ENCODE measurements around the gene ASTL. TPM values are rescaled to one million over a fixed set of nuclear protein-coding genes. Genes with fewer than 3 reads are reported as not detected.
"Not testable (repeated sequence)": the region's sequence is repeated elsewhere in the genome, so short reads cannot be mapped to it uniquely, and the experiment has no call there.

ASTL gene
- total RNA-seq, 1 donor from 2014 or later: not detected

- intact Hi-C loops (cut with DNase I): no loop called here
- DNase-seq (ENCODE audit: missing footprints) (peak; percentile 40), ATAC-seq (no peak)
Measured at GRCh38 chr2:96163415-96163767, 25.1 kb upstream of the ASTL start.

- ATAC-seq (no peak), DNase-seq (ENCODE audit: missing footprints) (no peak)
- intact Hi-C loops (cut with DNase I): no loop called here
Measured at GRCh38 chr2:96161898-96162297, 23.6 kb upstream of the ASTL start.

- DNase-seq (ENCODE audit: missing footprints); ATAC-seq; intact Hi-C loops (cut with DNase I): not testable (repeated sequence)
Measured at GRCh38 chr2:96160366-96160765, 22.1 kb upstream of the ASTL start.

GRCh38 chr2:96159084-96159830 lies 21.0 kb upstream of the ASTL start:
- intact Hi-C loops (cut with DNase I): no loop called here
- ATAC-seq (no peak), DNase-seq (ENCODE audit: missing footprints) (peak; percentile 28)

- no peak for ATAC-seq
- no peak for DNase-seq (ENCODE audit: missing footprints)
- intact Hi-C loops (cut with DNase I): no loop called here
Measured at GRCh38 chr2:96158554-96158940, 20.2 kb upstream of the ASTL start.

- no peak for DNase-seq (ENCODE audit: missing footprints)
- intact Hi-C loops (cut with DNase I): no loop called here
- ATAC-seq: no peak
Measured at GRCh38 chr2:96157649-96158553, 19.6 kb upstream of the ASTL start.

- no peak for ATAC-seq
- intact Hi-C loops (cut with DNase I): no loop called here
- no peak for DNase-seq (ENCODE audit: missing footprints)
Measured at GRCh38 chr2:96156926-96157648, 18.8 kb upstream of the ASTL start.

GRCh38 chr2:96156011-96156820 lies 17.9 kb upstream of the ASTL start:
- intact Hi-C loops (cut with DNase I): no loop called here
- DNase-seq (ENCODE audit: missing footprints) (no peak), ATAC-seq (no peak)

GRCh38 chr2:96154506-96155380 lies 16.4 kb upstream of the ASTL start:
- ATAC-seq (no peak), DNase-seq (ENCODE audit: missing footprints) (no peak)
- intact Hi-C loops (cut with DNase I): no loop called here

GRCh38 chr2:96153991-96154431 lies 15.7 kb upstream of the ASTL start:
- intact Hi-C loops (cut with DNase I): no loop called here
- ATAC-seq (no peak), DNase-seq (ENCODE audit: missing footprints) (no peak)

GRCh38 chr2:96153291-96153713 lies 15.0 kb upstream of the ASTL start:
- DNase-seq (ENCODE audit: missing footprints): no peak
- ATAC-seq: no peak
- intact Hi-C loops (cut with DNase I): no loop called here

GRCh38 chr2:96152304-96153161 lies 14.2 kb upstream of the ASTL start:
- intact Hi-C loops (cut with DNase I): no loop called here
- no peak for ATAC-seq

GRCh38 chr2:96151595-96152303 lies 13.4 kb upstream of the ASTL start:
- no peak for DNase-seq (ENCODE audit: missing footprints)
- no peak for ATAC-seq

More at GRCh38 chr2:96152304-96153161, 14.2 kb upstream of the ASTL start:
- no peak for DNase-seq (ENCODE audit: missing footprints)

GRCh38 chr2:96150791-96151594 lies 12.7 kb upstream of the ASTL start:
- DNase-seq (ENCODE audit: missing footprints) (no peak), ATAC-seq (no peak)
- intact Hi-C loops (cut with DNase I): no loop called here

More at GRCh38 chr2:96151595-96152303, 13.4 kb upstream of the ASTL start:
- intact Hi-C loops (cut with DNase I): no loop called here

GRCh38 chr2:96150007-96150640 lies 11.8 kb upstream of the ASTL start:
- intact Hi-C loops (cut with DNase I): no loop called here
- no peak for DNase-seq (ENCODE audit: missing footprints)
- ATAC-seq: no peak

Data from Right ventricle myocardium inferior (tissue), 1 donor.